GM21576 (cell line): Measurements from ENCODE around the gene RETREG1.
"Not testable (repeated sequence)": the region's sequence is repeated elsewhere in the genome, so short reads cannot be mapped to it uniquely, and the experiment has no call there.

Experiments
- ATAC-seq: cut with Tn5 transposase; IDR thresholded peaks from one replicate; pipeline ENCODE4 v1.9.1; 2021; ENCODE audit warnings: mild to moderate bottlenecking, moderate library complexity; ENCODE audit not compliant: unreplicated experiment

The RETREG1 gene

DNA sequence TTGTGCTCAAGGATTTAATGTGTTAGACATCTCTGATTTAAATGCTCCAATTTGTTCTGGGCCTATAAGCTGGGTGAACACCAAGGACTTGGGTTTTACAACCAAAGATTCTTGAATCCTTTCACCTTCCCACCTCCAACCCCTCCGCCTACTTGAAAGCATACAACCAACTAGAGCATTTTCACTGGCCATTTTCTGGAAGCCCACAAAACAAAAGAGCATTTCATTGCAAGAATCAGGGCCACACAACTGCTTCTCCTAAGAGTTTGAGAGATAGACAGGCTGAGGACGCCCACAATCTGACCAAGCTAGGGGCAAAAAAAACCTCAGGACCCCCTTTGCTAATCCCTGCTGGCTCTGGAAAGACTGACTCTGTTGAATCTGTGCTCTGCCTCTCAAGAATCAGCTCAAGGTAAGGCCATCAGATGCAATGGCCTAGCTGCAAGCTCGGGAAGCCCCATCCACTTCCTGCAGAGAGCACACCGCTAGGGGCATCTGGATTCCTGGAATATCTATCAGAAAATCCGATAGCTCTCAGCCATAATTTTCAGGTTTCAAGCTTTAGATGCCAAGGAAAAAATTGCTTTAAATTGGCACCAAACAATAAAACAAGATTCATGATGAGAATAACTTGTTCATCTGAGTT, 57.7 kb downstream of the RETREG1 start:
- no peak for ATAC-seq

DNA sequence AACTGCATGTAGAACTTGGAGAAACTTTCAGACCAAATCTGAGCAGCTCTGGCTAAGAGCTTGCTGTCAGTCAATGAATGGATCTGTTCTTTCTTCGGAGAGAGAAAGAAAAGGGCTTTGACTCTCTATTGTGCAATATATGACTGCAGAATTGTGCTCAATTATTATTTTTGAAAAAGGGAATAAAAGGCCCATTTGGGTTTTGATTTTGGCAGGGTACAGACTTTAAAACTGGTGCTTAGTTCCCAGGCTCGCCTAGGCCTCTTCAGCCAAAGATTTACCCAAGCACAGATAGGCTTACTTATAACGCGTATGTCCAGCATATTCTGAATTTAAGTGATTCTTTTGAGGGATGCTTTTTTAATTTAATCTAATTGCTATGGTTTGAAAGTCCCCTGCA, 59.3 kb downstream of the RETREG1 start:
- ATAC-seq = no peak

DNA sequence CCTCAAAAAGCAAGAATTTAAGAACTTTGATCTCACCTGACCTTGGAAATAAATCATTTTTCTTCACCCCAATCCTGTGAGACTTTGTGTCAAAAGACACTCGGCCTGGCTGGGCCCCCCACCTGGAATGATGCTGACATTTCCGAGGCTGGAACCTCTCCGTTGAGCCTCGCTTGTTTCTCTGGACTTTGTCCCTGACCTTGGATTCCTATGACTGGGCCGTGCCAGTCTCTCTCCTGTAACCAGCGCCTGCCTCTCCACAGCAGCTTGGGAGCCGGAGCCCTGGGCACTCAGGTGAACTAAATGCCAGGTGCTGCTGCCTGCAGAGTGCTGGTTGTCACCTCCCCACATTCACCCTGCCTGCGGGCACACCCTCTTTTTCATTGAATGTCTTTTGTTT, 62.7 kb downstream of the RETREG1 start:
- ATAC-seq = no peak

DNA sequence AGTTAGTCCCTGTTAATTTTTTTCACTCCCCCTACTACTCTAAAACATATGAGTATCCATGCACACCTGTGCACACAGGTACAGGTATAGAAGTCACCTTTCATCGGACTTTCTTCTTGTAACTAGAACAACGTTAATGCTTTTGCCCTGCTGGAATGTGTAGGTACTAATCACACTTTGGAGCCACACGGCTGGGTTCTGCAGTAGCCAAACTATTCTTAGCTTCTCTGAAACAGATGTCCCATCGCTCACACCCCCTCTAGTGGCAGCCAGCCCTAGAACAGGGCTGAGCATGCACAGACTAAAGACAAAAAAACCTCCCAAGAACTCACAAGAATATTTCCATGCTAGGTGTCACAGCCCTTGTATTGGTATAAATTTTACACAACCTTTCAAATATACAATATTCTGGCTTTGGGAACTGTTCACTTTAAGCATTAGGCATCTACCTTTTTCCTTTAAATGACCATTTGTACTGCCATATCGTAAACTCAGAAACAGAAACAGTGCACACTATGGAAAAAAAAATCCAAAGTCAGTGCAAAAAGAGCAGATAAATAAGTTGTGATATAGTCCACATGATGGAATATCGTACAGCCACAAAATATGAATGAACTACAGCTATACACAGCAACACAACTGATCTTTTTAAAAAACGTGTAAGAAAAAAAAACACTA, 64.0 kb downstream of the RETREG1 start:
- peak; percentile 85 for ATAC-seq

DNA sequence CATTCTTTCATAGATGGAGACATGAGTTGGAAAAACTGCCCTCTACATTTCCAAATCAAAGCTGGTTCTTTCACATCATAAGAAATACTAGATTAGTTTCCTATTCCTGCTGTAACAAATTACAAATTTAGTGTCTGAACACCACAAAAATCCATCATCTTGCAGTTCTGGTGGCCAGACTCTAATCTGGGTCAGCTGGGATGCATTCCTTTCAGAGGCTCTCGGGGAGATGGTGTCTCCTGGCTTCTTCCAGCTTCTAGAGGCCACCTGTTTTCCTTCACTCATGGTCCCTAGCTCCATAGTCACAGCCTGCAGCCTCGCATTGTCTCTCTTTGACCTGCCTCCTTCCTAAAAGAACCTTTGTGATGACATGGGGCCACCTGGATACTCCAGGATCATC, 65.2 kb downstream of the RETREG1 start:
- ATAC-seq = no peak

DNA sequence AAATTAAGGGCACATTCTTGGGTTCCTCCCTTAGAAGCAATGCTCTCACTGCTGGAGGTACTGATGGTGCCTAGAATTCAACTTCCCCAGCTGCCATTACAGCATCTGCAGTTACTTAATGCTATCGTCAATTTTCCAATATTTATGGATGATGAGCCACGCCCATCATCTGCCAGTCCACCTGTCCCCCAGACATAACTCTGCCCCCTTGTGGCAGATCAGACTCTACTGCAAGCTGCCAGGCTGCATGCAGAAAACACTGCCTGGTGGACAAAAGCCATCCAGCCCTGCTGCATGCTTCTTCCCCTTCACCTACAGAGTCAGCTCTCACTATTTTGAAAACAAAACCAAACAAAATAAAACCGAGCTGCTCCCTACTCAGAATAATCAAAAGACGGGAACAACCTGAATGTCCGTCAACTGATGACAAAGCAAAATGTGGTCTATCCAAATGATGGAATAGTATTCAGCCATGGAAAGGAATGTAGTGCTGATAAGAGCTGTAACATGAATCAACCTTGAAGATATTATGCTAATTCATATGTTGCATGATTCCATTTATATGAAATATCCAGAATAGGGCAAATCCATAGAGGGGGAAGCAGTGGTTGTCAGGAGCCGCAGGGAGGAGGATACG, 66.4 kb downstream of the RETREG1 start:
- ATAC-seq = peak; percentile 77

DNA sequence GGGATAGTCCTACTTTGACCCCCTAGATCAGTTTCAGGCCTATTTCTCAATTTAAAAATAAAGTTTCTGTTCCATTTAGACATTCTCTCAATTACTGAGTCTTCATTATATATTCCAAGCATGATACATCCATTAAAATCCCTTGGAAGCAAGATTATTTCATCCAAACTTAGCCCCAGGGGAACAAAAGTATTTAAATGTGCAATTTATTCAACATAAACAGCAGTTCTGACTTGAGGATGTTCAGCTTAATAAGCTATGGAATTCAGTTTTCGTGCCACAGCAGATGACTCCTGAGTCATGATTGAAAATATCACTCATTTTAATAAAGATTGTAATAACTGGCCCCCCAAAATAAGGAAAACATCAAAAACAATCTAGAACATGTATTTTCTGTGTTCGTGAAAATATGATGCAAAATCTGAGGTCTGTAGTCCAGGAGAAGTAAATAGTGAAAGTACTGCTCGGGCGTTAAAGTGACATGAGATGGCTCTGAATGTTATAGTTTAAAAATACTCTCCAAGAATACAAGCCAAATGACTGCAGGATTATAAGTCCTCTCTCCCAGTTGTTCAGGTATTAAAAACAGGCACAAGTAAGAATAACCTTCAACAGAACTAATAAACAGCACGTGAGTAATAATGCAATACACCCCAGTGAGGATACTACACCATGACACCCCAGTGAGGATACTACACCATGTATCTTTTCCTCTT, 67.1 kb downstream of the RETREG1 start:
- ATAC-seq = peak; percentile 12

DNA sequence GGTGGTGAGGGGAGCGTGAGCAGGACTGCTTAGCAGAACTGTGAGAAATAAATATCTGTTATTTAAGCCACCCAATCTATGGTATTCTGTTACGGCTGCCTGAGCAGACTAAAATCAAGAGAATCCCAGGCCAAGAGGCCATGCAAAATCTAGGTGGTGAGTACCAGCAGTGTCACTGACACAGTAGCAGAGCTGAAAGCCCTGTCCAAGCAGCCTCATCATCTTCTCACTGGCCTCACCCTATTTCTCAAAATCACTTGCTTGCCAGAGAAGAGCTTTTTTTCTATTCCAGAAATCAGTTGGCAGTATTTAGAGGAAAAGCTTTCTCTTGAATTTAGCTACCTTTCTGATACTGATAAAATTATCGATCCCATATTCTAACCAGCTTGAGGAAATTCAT, 68.0 kb downstream of the RETREG1 start:
- ATAC-seq = no peak

DNA sequence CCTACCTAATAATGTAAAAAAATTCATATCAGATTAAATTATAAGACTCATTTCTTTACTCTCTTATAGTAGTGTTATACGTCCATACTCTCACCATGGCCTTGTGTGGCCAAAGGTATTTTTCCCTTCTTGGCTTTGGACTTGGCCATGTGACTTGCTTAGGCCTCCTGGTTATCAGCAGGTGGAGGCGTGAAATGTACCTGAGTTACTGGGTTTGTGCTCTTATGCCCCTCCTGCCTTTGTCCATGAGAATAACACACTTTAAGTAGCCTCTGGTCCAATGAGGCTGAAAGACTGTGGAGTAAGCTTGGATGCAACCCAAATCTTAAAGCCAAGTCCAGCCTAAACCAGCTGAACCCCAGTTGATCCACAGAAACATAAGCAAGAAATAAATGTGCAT, 68.7 kb downstream of the RETREG1 start:
- ATAC-seq = no peak

DNA sequence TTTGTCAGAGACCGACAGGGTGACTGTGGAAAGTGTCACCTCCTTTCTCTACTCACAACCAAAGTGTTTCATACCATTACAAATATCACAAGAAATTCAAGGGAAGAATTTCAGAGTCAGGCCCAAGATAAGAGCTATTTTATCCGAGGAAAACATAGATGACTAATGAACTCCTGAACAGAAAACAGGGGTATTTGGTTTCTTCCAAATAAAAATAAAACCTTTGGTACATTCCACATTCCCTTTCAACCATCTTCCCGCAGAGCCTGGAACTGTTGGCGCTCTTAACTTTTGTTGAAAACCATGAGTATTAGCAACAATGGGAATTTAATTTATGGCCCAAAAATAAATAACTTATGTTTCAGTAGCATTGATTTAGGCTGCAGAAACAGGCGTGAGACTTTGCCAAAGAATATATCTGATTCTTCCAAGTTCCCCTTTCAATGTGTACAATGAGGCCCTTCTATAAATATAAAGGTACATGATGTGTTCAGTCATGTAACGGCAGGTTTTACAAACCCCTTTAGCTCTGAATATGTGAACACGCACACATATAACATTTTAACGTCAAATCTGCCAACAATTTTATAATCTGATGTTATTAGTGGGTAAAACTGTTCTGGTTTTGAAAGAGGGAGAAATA, 69.5 kb downstream of the RETREG1 start:
- ATAC-seq = no peak

DNA sequence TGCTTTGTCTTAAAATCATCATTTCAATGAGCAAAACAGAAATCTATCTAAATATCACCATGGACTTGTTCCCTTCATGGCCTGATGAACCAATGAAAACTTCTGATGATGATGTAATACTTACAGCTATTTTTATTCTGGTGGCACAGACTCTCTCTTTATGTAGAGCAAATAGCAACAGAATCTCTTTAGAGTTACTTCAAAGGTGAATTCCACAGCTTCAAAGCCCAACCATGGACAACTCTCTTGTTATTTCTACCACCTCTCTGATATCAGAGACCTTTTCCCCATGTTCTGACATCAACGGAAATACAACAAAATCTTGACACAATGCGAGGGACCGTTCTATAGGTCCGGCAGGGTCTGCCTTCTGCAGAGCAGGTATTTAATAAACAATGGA, 70.1 kb downstream of the RETREG1 start:
- ATAC-seq = no peak

DNA sequence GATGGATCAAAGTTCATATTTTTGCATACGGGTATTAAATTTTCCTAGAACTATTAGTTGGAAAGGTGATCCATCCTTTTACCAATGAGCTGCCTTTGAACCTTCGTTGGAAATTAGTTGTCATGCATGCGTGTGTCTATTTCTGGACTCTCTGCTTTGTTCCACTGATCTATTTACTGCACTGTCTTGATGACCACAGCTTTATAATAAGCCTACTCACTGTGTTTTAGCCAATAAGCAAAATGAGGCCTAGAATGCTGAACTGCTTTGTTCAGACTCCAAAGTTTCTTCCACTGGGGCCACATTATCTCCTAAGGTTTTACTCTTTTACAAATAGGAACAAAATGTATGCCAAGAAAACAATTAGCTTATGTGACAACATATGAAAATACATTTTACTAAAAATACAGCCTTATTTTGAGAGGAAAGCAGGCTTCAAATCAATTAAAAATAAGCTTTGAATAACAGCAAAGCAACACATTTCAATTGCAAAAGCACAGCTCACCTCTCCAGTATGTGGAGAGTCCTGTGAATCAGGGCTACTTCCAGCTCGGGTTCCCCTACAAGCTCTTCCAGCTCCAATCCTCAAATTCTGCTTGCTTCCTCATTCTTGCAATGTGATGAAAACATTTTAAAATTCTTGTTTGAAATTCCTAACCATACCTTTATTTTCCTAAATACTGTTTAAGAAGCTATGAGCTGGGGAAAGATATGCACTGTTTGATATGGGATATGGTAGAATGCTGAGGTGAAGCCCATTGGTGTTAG, 72.0 kb downstream of the RETREG1 start:
- ATAC-seq = no peak

DNA sequence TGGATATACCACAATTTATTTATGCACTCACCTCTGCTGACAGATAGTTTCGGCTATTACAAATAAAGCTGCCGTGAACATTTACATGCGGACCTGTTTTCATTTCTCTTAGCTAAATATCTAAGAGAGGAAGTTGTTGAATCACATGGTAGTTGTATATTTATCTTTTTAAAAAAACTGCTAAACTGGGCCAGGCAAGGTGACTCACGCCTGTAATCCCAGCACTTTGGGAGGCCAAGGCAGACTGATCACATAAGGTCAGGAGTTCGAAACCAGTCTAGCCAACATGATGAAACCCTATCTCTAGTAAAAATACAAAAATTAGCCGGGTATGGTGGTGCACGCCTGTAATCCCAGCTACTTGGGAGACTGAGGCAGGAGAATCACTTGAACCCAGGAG, 73.6 kb downstream of the RETREG1 start:
- ATAC-seq = not testable (repeated sequence)

DNA sequence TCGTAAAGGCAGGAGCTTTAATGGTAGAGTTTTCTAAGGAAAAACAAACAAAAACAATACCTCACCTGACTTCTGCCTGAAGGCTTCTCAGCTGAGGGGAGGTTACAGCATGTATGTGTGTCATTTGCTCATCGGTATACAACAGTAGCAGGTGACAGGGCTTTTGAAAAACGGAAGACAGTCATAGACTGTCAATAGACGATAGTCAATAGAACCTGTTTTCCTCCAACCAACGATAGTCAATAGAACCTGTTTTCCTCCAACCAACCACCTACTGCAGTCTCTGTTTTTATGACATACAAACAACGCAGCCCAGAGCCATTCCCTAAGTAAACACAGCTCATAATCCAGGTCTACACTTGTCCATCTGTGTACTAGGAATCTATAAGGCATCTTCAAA, 74.6 kb downstream of the RETREG1 start:
- ATAC-seq = no peak

DNA sequence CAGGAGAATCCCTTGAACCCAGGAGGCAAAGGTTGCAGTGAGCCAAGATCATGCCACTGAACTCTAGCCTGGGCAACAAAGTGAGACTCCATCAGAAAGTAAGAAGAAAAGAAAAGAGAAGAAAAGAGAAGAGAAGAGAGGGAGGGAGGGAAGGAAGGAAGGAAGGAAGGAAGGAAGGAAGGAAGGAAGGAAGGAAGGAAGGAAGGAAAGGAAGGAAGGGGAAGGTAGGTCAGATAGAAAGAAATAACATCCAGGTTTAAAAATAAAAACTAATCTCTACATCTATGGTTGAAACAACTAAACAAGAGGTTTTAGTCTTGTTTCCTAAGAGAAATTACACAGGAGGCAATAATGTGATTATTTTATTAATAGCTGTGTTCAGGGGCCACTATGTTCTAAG, 75.2 kb downstream of the RETREG1 start:
- not testable (repeated sequence) for ATAC-seq

DNA sequence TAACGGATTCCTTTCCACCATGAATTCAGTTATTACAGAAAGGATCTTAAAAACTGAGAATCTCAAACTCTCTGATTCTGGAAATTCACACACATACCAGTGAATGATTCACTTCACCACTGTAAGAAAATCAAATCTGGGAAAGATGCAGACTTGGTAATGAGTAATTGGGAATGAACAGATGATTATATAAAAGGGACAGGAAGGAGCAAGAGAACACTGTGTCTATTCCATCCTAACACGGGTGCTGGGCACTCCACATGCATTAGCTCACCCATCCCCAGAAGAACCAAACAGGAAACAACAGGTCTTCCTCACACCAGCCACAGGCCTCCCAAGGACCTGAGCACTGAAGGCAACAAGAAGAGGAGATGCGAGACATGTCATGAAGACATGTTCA, 76.4 kb downstream of the RETREG1 start:
- no peak for ATAC-seq

DNA sequence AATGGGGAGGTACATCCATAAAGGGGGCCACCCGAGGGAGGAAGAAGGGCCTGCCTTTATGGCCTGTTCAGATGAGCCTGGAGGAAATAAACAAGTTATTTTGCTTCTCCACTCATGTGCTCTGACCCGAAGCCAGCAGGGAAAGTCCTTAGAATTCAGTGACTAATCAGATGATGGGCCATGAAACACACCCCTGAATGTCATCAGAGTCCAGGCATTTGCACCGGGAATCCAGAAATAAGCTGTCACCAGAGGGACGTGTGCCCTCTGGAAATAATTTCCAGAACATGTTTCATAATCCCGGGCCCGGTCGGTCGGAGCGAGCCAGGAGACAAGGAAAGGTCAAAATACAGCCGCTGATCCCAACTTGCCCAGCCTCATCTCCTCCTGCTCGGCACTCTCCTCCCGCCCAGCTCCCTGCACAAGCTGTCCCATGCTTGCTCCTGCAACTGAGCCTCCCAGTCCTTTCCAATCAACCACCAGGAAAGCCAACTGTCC, 77.6 kb downstream of the RETREG1 start:
- ATAC-seq = no peak

DNA sequence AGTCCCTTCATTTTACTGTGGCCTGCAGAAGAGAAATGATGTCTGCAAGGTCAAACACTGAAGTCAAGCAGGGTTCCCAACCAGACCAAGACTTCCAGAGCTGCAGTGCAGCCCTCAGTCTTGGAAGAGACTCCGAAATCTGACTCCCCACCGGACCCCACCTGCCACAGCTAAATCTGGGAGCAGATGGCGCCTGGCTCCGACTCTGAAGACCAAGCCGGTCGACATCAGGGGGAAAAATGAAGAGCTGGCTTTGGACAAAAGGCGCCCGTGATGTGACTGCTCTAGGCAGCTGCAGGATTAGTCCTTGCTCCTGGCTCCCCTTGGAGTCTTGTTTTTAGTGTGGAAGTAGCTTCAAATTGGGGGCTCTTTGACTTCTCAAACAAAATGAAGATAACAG, 78.8 kb downstream of the RETREG1 start:
- no peak for ATAC-seq

DNA sequence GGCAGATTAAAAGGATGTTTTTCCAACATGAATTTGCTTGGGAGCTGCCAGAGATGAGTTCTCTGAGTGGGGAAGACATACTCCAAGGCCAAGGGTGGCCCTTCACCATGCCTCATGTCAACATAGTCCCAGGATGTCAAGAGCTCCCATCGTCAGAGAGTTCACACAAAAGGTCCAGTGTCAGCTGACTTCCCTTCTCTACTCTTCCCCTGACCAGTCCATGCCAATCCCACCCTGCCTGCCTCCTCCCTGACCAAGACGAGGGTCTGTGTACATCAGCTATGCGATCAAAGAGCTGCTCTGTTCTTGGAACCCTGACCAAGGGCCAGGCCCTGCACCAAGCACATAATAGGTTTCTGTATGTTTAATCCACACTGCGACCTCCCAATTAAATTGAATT, 80.0 kb downstream of the RETREG1 start:
- no peak for ATAC-seq

DNA sequence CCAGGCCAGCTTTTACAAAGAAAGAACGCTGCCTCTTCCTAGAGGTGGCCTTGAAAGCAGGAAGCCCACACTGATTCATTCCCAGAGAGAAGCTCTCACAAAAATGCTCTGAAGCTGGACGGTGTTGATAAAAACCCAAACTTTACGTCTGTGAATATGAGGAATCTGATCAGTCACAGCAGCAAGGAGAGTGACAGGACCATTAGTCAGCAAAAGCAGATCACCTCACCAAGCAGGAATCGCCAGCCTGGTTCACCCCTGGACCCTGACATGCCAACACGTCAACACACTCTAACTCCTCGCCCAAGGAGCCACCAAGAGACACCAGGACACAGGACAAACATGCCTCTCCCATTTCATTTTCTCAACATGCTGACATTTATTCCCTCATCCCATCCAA, 80.6 kb downstream of the RETREG1 start:
- ATAC-seq = no peak
